Right atrium auricular region (tissue), 2 donors: ENCODE data around the gene STK40. TPM values are rescaled to one million over a fixed set of nuclear protein-coding genes. Genes with fewer than 3 reads are reported as not detected.
A peak's percentile ranks its signal among the peaks of the same experiment; 100 is the strongest.

Experiments used
- DNase-seq: peaks from one replicate; pipeline ENCODE4 v3.0.0-alpha.2; 2019; ENCODE audit warnings: low spot score
- H3K27ac ChIP-seq, 2 donors: fragments of 200-600 bp; sonication (generic); 1 replicate in 1 of 2; 2 replicates in 1 of 2; pipeline ENCODE4 v1.5.1; 2016 to 2019
- H3K27me3 ChIP-seq, 2 donors: fragments of 200-600 bp; sonication (generic); one replicate each; pipeline versions ENCODE4 v1.5.1 to v1.6.0; 2017 to 2019
- H3K36me3 ChIP-seq: fragments of 200-600 bp; sonication (generic); one replicate; pipeline ENCODE4 v1.5.1; 2016
- H3K4me1 ChIP-seq, 2 donors: fragments of 200-600 bp; sonication (generic); one replicate each; pipeline versions ENCODE4 v1.5.1 to v1.6.0; 2017 to 2019
- H3K4me3 ChIP-seq, 2 donors: fragments of 200-600 bp; sonication (generic); 1 replicate in 1 of 2; 2 replicates in 1 of 2; pipeline ENCODE4 v1.5.1; 2017 to 2019; ENCODE audit warnings: mild to moderate bottlenecking in 1 of 2, moderate library complexity in 1 of 2
- H3K9me3 ChIP-seq, 2 donors: fragments of 200-600 bp; sonication (generic); one replicate each; pipeline ENCODE4 v1.5.1; 2019
- total RNA-seq, 2 donors: library from RNA; depleted of rRNA; stranded (reverse); fragments of >200 nt; gene quantifications; one replicate each; pipeline ENCODE4 v1.1.0, GENCODE V29; 2016
- TF ChIP-seq, protein P1 (sequence below), 2 donors: fragments of 200-600 bp; sonication (generic); IDR thresholded peaks; one replicate each; pipeline ENCODE4 v1.5.1; 2019; ENCODE audit warnings: antibody characterized with exemption in 2 of 2

The STK40 gene
- total RNA-seq, 2 donors from 2014 or later: 50.5 to 74.7 TPM

DNA sequence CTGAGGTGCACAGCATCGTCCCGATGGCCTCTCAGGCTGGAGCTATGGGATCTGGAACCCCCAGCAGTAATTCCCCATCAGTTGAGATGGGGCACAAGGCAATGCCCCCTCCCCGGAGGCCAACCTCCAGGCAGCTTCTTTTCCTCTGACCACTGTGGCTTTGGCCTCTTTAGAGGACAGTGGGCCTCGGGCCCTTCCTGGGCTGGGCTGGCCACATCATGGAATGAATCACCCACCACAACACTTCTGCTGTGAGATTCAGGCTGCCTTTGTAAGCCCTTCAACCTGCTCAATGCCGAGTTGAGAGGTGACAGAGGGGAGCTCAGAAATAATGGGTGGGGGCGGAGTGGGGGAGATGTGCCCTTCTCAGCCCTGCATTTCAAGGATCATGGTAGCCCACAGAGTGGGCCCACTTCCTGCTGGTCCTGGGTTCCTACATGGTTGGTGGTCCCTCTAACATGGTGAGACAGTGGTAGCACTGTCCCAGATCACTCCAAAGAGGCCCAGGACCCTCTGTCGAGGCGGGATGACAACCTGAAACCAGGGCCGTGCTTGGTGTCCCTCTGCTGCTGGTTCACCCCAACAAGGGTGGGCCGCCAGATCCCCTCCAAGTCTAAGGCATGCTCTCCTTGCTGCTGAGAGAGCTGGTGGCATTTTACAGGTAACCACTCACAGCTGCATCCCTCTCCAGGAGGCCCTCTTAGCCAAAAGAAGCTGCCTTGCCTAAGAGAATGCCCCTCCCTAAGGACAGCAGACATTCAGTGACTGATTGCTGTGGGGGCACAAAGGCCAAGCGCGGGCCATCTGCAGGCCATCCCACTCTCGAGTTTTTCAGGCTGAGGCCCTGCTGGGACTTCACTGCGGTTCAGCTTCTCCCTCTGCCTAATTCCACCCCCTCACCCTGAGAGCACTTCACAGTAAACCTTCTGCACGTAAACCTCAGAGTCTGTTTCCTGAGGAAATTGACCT is 32.5 kb downstream of the STK40 start:
- Histone ChIP-seq H3K36me3 (peaks cover 53% of the 10 kb centered on the region), H3K4me3 (no peak overlapping the region), H3K27ac (no peak overlapping the region), H3K9me3 (no peaks in the 10 kb centered on the region), H3K4me1 (peaks cover 0 to 45% of the 10 kb centered on the region in 2 donors), H3K27me3 (no peaks in the 10 kb centered on the region)
- no peak for DNase-seq
- TF ChIP-seq, protein P1, sequence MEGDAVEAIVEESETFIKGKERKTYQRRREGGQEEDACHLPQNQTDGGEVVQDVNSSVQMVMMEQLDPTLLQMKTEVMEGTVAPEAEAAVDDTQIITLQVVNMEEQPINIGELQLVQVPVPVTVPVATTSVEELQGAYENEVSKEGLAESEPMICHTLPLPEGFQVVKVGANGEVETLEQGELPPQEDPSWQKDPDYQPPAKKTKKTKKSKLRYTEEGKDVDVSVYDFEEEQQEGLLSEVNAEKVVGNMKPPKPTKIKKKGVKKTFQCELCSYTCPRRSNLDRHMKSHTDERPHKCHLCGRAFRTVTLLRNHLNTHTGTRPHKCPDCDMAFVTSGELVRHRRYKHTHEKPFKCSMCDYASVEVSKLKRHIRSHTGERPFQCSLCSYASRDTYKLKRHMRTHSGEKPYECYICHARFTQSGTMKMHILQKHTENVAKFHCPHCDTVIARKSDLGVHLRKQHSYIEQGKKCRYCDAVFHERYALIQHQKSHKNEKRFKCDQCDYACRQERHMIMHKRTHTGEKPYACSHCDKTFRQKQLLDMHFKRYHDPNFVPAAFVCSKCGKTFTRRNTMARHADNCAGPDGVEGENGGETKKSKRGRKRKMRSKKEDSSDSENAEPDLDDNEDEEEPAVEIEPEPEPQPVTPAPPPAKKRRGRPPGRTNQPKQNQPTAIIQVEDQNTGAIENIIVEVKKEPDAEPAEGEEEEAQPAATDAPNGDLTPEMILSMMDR (IDR thresholded peaks at IDR 0.05): no peak

DNA sequence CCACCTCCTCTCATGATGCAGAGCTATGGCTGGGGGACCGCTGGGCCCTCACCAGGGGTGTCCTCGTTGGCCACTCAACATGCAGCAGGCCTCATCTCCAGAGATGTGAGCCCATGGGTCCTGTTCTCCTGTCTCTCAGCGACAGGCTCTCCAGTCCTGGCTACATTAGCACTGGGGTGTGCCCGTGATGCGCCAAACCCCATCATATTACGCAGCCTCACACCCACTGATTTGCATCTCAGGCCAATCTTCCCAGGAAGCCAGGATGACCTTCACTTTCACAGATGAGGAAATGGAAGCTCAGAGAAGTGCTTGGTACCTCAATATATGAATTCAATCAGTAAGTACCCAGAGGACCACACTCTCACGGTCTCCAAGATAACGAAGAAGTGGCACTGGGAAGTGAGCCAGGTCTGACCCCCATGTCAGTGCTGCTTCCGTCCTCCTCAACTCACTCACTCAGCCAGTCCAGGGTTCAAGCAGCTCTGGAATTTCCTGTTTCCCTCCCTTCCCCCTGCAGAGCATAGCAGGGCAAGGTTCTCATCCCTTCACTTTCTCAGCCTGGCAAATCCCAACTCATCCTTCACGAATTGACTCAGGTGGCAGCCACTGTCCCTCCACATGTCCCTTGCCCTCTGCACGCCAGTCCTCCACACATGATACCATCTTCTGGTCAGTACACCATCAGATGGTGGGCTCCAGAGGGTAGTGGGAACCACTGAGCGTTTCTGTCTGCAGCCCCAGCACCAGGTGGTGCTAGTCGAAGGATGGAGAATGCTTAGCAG is 33.4 kb downstream of the STK40 start:
- Histone ChIP-seq H3K27ac (peak overlapping the region in 1 of 2 donors; percentile 76), H3K36me3 (peaks cover 53% of the 10 kb centered on the region)

DNA sequence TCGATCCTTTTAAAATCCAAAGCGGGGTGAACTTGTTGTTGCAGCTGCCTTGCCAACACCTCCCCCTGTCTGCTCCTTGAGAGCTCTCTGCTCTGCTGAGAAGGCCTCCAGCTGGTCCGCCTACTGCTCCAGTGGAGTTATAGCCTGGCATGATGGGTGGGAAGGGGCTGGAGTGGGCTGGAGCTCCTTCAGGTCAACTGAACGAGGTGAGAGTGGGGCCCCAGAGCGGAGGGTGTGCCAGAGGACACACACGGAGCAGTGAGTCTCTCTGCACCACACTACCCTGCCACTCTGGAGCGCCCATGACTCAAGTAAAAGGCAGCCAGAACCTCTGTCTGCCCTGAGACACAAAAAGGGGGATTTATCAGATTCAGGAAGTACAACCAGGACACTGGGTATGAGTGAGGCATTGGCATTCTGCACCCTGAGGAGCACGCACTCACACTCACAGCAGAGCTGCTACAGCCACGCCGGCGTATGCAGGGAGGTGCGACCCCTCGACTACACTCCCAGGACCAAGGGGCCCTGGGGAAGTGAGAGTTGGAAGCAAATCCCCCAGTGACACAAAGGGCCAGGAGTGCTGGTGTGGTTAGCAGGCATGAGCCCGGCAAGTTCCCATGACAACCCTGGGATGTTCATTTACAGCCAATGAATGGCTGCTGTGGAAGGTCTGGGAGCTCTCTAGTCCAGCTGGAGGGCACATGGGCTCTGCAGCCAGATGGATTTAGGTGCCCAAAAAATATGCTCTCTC is 34.3 kb downstream of the STK40 start:
- TF ChIP-seq, protein P1 (IDR thresholded peaks at IDR 0.05): peak in 1 of 2 donors; percentile 42
- DNase-seq: no peak
- Histone ChIP-seq H3K27me3 (no peaks in the 10 kb centered on the region), H3K4me3 (no peak overlapping the region), H3K36me3 (peaks cover 57% of the 10 kb centered on the region), H3K27ac (peak overlapping the region; percentile 75 to 76), H3K4me1 (peaks cover 0 to 45% of the 10 kb centered on the region in 2 donors), H3K9me3 (no peaks in the 10 kb centered on the region)

More for the DNA sequence above, 33.4 kb downstream of the STK40 start:
- no peak for DNase-seq
- H3K4me3 ChIP-seq: no peak overlapping the region
- TF ChIP-seq, protein P1 (IDR thresholded peaks at IDR 0.05): no peak
- H3K4me1 ChIP-seq: peaks cover 0 to 45% of the 10 kb centered on the region in 2 donors
- H3K9me3 ChIP-seq: no peaks in the 10 kb centered on the region
- no peaks in the 10 kb centered on the region for H3K27me3 ChIP-seq

DNA sequence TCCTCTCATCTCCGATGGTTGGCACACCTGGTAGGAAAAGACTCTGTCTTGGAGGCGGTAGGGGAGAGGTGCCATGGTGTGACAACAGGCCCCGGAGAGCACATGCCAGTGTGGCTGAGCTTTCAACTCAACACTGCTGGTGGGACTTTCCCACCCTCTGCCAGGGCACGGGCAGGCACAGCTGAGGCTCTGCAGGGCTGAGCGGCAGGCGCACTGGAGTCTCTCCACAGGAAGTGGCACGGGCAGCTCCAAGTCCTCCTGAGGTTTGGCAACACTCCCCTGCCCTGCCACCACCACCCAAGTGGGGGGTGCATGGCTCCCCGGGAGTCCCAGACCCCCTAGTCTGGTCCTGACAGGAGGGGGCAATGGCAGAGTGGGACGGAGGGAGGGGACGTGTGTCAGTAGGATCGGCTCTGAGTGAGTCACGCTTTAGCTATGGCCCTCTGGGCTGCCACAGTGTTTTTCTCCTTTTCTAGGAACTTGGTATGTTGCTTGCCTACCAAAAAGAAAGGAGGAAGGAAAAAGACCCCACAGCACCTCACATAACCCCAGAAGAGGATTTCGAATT is 35.0 kb downstream of the STK40 start:
- TF ChIP-seq, protein P1 (IDR thresholded peaks at IDR 0.05): no peak
- no peaks in the 10 kb centered on the region for H3K27me3 ChIP-seq
- no peak overlapping the region for H3K4me3 ChIP-seq
- H3K4me1 ChIP-seq: peaks cover 0 to 45% of the 10 kb centered on the region in 2 donors
- DNase-seq: no peak
- H3K9me3 ChIP-seq: no peaks in the 10 kb centered on the region
- peaks cover 59% of the 10 kb centered on the region for H3K36me3 ChIP-seq
- peak overlapping the region; percentile 75 to 76 for H3K27ac ChIP-seq

DNA sequence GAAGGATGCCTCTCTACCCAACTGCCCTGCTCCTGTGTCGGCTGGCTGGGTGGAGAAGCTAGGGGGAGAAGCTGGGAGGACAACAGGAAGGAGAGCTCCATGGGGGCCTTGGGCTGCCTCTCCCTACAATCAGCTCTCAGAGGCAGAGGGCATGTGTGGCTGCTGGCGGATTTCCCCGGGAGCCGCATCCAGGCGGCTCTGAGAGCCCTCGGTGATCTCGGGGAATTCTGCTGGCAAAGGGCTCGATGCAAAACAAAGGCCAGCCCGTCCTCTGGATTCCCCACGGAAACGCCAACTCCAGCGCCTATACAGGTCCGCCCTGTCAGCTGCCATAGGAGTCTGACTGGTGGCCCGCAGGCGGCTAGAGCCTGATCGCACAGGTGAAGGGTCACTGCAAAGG is 35.9 kb downstream of the STK40 start:
- Histone ChIP-seq H3K4me3 (no peak overlapping the region), H3K4me1 (peaks cover 0 to 45% of the 10 kb centered on the region in 2 donors), H3K27ac (peak overlapping the region; percentile 75 to 76), H3K36me3 (peaks cover 58% of the 10 kb centered on the region), H3K27me3 (no peaks in the 10 kb centered on the region), H3K9me3 (no peaks in the 10 kb centered on the region)
- TF ChIP-seq, protein P1 (IDR thresholded peaks at IDR 0.05): peak in 1 of 2 donors; percentile 14
- DNase-seq: no peak
